ENCODE results near the gene MSGN1.
A peak's percentile ranks its signal among the peaks of the same experiment; 100 is the strongest.

The MSGN1 gene

DNA sequence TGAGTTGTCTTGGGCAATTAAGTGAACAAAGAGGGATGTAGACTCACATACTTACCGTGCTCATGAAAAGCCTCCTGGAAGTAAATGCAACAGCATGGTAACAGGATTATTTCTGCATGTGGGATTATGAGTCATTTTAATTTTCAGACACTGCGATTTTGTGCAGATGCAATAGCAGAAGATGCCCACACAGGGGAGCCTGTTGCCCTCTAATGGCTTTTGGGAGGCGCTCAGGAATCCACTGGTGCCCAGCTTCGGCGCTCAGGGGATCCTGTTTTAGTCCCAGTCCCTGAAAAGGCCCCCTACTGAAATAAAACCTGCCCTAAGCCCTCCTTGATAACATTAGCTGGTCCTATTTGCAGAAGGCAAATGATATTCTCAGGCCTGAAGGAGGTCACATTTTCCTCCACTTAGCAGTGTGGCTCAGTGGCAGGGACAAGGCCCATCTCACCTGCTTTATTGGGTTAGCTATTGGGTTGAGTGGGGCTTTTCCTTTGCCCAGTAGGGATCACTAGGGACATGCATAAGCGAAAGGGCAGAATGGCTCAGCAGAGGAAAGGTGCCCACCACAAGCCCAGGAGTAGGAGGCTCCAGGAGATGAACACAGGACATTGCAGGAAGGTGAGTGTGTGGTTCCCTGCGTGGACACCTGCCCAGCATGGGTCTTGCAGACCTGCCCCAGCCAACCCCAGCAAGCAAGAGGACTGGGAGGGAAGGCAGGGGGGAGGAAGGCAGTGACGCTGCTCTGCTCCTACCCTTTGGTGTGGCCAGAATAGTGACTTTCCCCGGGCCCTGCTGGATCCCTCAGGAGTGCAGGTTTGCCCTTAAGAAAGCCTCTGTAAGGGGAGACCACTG is 35.7 kb downstream of the MSGN1 start:
- TF ChIP-seq, protein P1, sequence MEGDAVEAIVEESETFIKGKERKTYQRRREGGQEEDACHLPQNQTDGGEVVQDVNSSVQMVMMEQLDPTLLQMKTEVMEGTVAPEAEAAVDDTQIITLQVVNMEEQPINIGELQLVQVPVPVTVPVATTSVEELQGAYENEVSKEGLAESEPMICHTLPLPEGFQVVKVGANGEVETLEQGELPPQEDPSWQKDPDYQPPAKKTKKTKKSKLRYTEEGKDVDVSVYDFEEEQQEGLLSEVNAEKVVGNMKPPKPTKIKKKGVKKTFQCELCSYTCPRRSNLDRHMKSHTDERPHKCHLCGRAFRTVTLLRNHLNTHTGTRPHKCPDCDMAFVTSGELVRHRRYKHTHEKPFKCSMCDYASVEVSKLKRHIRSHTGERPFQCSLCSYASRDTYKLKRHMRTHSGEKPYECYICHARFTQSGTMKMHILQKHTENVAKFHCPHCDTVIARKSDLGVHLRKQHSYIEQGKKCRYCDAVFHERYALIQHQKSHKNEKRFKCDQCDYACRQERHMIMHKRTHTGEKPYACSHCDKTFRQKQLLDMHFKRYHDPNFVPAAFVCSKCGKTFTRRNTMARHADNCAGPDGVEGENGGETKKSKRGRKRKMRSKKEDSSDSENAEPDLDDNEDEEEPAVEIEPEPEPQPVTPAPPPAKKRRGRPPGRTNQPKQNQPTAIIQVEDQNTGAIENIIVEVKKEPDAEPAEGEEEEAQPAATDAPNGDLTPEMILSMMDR (IDR thresholded peaks at IDR 0.05; ENCODE audit: extremely low read depth, insufficient read depth, missing control alignments) = peak; percentile 92
- DNase-seq (ENCODE audit: low spot score) = peak; percentile 75
- in situ Hi-C loops (cut with MboI; ENCODE audit: low pct_unique_long_range_greater_than_20kb, low sequenced_read_pairs, unreplicated experiment) = loop anchor here (25.0 kb wide), 1 partner anchor 310 kb away; no protein-coding TSS in a partner anchor

GRCh38 chr2:17853799-17854198 is 37.5 kb downstream of the MSGN1 start:
- no peak for DNase-seq (ENCODE audit: low spot score)
- in situ Hi-C loops (cut with MboI; ENCODE audit: low pct_unique_long_range_greater_than_20kb, low sequenced_read_pairs, unreplicated experiment) = loop anchor here (25.0 kb wide), 1 partner anchor 309 kb away; no protein-coding TSS in a partner anchor
- TF ChIP-seq, protein P1 (IDR thresholded peaks at IDR 0.05; ENCODE audit: extremely low read depth, insufficient read depth, missing control alignments) = no peak

DNA sequence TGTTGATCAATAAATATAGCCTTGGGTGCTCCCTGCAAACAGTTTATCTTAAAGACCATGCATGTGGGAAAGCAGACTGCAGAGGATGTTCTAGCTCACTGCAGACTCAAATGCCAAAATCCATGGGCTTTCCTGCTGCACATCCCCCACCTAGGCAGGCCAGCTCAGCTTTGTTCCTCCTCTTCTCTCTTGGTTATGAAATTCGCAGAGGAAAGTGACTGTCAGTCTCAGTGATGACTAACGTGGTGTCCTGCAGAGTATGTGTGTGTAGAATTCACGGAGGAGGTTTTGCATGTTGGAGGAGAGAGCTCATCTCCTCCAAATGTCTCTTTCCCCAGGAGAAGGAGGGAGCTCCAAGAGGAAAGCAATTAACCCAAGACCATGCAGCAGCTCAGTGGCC is 40.8 kb downstream of the MSGN1 start:
- no peak for DNase-seq (ENCODE audit: low spot score)
- TF ChIP-seq, protein P1 (IDR thresholded peaks at IDR 0.05; ENCODE audit: extremely low read depth, insufficient read depth, missing control alignments) = no peak
- in situ Hi-C loops (cut with MboI; ENCODE audit: low pct_unique_long_range_greater_than_20kb, low sequenced_read_pairs, unreplicated experiment) = loop anchor here (25.0 kb wide), 1 partner anchor 305 kb away; no protein-coding TSS in a partner anchor

DNA sequence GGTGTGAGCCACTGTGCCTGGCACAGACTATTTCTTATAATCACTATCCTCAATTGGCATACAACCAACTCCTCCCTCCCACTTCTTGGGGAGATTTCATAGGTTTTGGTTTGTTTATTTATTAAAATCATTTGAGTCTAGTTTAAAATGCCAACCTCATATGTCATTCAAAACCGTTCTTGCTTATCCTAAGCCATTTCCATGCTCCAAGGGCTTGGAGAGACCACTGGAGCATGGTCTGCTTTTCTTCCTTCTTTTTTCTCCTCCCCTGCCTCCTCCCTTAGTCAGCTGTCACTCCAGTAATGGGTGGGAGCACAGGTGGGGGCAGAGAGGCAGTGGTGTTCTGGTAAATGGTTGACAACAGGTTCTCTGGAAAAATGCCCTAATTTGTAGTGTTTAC is 41.8 kb downstream of the MSGN1 start:
- no peak for DNase-seq (ENCODE audit: low spot score)
- in situ Hi-C loops (cut with MboI; ENCODE audit: low pct_unique_long_range_greater_than_20kb, low sequenced_read_pairs, unreplicated experiment) = loop anchor here (25.0 kb wide), 1 partner anchor 304 kb away; no protein-coding TSS in a partner anchor

DNA sequence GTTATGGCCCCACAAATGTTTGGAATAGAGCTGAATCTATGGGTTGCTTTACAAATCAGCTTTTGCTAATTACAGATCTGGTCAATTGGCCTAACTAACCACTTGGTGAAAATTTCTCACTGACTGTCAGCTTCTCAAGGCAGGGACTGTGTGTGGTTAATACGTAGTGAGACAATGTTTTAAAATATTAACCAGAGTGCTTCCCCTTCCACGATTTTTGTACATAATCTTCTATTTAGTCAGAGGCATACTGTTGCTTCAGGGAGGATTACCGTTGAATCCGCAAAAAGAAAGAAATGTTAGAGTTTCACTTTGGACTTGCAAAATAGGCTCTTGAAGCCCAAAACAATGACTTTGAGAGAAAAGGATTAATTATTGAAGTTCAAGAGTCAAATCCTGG is 47.3 kb downstream of the MSGN1 start:
- no peak for DNase-seq (ENCODE audit: low spot score)
- TF ChIP-seq, protein P1 (IDR thresholded peaks at IDR 0.05; ENCODE audit: extremely low read depth, insufficient read depth, missing control alignments) = no peak
- in situ Hi-C loops (cut with MboI; ENCODE audit: low pct_unique_long_range_greater_than_20kb, low sequenced_read_pairs, unreplicated experiment) = loop anchor here (25.0 kb wide), 1 partner anchor 299 kb away; no protein-coding TSS in a partner anchor

More for the DNA sequence above, 41.8 kb downstream of the MSGN1 start:
- TF ChIP-seq, protein P1 (IDR thresholded peaks at IDR 0.05; ENCODE audit: extremely low read depth, insufficient read depth, missing control alignments) = no peak

GRCh38 chr2:17864676-17865075 is 48.4 kb downstream of the MSGN1 start:
- in situ Hi-C loops (cut with MboI; ENCODE audit: low pct_unique_long_range_greater_than_20kb, low sequenced_read_pairs, unreplicated experiment) = loop anchor here (25.0 kb wide), 1 partner anchor 298 kb away; no protein-coding TSS in a partner anchor

More at GRCh38 chr2:17864676-17865075, 48.4 kb downstream of the MSGN1 start:
- DNase-seq (ENCODE audit: low spot score) = no peak
- TF ChIP-seq, protein P1 (IDR thresholded peaks at IDR 0.05; ENCODE audit: extremely low read depth, insufficient read depth, missing control alignments) = no peak
